COLO668 (cell line): ENCODE measurements around the gene FBLN1.
"Not testable (repeated sequence)": the region's sequence is repeated elsewhere in the genome, so short reads cannot be mapped to it uniquely, and the experiment has no call there.

ENCODE experiments used
- DNase-seq: peaks from one replicate; lab custom pipeline; 2025; ENCODE audit not compliant: unreplicated experiment; lab: John Stamatoyannopoulos, UW

Gene FBLN1, protein sequence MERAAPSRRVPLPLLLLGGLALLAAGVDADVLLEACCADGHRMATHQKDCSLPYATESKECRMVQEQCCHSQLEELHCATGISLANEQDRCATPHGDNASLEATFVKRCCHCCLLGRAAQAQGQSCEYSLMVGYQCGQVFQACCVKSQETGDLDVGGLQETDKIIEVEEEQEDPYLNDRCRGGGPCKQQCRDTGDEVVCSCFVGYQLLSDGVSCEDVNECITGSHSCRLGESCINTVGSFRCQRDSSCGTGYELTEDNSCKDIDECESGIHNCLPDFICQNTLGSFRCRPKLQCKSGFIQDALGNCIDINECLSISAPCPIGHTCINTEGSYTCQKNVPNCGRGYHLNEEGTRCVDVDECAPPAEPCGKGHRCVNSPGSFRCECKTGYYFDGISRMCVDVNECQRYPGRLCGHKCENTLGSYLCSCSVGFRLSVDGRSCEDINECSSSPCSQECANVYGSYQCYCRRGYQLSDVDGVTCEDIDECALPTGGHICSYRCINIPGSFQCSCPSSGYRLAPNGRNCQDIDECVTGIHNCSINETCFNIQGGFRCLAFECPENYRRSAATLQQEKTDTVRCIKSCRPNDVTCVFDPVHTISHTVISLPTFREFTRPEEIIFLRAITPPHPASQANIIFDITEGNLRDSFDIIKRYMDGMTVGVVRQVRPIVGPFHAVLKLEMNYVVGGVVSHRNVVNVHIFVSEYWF

GRCh38 chr22:45502215-45503049 is at the start of gene FBLN1:
TSS of gene FBLN1 (plus strand) at chr22:45502883. CDS start at chr22:45502986, 103 bp downstream.
- DNase-seq, result peak; percentile 20

DNA sequence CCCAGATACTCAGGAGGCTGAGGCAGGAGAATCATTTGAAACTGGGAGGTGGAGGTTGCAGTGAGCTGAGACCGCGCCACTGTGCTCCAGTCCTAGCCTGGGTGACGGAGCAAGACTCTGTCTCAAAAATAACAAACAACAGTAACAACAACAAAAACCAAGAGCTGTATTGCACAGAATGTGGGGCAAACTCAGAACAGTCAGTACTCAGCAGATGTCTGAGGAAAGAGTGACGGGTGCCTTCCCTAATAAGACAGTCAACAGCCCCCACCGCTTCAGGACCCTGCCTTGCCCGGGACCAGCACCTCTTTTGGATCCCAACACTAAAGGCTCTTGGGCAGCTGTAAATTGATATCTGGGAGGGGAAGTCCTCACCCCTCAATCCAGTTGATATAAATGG is 48.9 kb upstream of the FBLN1 start:
- DNase-seq, result no peak

DNA sequence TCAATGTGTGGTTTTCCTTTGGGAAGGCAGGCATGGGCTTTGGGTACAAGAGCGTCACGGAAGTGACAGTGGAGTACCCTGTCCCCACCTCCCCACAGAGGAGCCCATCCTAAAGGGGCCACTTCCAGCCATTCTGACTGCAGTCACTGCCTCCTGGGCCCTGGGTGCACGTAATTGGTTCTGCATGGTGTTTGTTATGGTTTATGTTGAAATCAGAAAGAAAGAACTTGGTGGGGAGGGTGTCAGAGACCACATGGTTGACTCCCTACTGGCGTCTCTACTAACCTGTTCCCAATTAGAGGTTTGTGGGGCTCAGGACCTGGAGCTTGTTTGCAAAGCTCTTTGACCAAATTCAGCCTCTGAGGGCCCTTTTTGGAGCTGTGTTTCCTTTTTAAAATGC is 48.4 kb upstream of the FBLN1 start:
- DNase-seq, result no peak

DNA sequence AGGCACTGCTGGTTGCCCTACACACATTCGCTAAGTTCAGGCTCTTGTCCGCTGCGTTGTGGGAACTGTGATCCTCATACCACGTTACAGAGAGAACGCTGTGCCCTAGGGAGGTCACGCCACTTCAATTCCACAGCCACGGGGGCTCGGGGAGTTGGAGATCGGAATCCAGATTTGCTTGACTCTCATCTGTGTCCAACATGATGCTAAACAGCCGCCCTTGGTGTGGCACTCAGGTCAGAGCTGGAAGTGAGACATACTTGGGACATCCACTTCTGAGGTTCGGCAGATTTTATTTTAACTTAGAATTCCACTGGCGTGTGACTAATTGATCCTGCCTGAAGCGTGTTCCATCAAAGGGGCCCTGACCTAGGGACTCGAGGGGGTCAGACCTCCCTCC is 47.5 kb upstream of the FBLN1 start:
- DNase-seq, result no peak

- no peak for DNase-seq
Measured at GRCh38 chr22:45455621-45456020, 47.1 kb upstream of the FBLN1 start.

DNA sequence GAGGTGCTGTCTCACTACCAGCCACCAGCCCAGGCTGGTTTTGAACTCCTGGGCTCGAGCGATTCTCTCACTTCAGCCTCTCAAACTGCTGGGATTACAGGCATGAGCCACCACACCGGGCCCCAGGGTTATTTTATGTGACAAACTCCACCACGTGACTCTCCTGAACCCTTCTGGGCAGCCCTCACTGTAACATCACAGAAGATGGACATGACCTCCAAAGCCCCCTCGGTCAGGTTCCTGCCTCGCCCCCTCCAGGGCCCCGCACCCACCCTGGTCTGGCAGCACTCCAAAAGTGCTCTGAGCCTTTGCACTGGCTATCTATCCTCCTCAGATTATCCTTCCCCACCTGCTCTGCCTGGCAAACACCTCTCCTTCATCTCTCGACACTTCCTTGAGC is 45.9 kb upstream of the FBLN1 start:
- no peak for DNase-seq

DNA sequence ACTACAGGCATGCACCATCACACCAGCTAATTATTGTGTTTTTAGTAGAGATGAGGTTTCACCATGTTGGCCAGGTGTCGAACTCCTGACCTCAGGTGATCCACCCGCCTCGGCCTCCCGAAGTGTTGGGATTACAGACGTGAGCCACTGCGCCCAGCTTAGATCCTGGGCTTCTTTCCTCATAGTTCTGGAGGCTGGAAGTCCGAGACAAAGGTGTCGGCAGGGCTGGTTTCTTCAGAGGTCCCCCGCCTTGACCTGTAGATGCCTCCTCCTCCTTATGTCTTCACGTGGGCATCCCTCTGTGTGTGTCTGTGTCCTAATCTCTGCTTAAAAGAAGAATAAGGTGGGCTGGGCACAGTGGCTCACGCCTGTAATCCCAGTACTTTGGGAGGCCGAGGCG is 44.2 kb upstream of the FBLN1 start:
- DNase-seq, result no peak

GRCh38 chr22:45459235-45459634 is 43.4 kb upstream of the FBLN1 start:
- no peak for DNase-seq

- no peak for DNase-seq
Measured at GRCh38 chr22:45460288-45461109, 42.2 kb upstream of the FBLN1 start.

DNA sequence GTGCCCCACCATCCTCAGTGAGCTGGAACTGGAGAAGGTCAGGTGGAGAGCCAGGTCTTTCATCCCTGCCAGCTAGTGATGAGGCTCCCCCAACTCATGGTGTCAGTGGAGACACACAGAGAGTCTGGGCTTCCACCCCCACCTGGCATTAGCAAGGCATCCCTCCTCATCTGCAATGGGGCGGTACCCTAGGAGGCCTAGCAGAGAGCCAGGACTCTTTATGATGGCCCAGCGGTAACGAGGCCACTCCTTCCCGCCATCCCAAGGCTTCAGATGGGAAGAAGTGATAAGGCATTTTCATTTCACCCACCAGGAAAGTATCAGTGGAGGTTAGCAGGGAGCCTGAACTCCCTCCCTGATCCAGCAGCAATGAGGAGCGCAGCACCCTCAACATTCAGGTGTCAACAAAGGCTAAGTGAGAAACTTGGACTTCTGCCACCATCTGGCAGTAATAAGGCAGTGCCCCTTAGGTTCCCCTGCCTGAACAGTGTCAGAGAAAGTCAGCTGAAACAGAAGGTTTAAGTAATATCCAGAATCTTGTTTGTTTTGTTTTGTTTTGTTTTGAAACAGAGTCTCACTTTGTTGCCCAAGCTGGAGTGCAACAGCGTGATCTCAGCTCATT is 40.5 kb upstream of the FBLN1 start:
- DNase-seq, result no peak

- not testable (repeated sequence) for DNase-seq
Measured at GRCh38 chr22:45463691-45464090, 39.0 kb upstream of the FBLN1 start.

DNA sequence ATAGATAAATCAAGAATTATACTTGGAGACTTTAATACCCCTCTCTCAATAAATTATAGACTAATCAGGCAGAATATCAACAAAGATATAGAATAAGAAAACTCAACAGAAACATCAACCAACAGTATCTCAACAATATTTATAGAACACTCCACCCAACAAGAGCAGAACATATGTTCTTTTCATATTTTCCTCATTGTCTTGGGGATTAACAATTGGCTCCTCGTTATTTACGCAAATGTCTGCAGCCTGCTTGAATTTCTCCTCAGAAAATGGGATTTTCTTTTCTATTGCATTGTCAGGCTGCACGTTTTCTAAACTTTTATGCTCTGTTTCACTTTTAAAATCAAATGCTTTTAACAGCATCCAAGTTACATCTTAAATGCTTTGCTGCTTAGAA is 37.0 kb upstream of the FBLN1 start:
- no peak for DNase-seq

DNA sequence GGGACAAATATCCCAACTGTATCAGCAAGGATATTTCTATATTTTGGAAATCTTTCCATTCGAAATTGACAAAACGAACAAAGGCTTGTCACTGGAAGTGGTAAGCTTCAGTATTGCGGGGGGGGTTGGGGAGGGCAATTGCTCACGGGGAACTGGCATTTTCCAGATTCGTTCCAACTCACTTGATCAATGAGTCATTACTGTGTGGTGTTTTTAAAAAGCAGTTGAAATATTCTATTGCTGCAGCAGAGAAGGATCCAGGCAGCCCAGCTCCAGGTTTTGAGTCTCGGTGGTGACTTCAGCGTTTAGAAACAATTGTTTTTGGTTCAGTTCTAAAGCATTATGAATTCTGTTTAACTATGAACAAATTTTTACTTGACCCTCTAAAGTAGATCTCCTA is 33.8 kb upstream of the FBLN1 start:
- DNase-seq, result no peak

- no peak for DNase-seq
Measured at GRCh38 chr22:45469281-45470073, 33.2 kb upstream of the FBLN1 start.

GRCh38 chr22:45470871-45471270 is 31.8 kb upstream of the FBLN1 start:
- DNase-seq, result no peak

DNA sequence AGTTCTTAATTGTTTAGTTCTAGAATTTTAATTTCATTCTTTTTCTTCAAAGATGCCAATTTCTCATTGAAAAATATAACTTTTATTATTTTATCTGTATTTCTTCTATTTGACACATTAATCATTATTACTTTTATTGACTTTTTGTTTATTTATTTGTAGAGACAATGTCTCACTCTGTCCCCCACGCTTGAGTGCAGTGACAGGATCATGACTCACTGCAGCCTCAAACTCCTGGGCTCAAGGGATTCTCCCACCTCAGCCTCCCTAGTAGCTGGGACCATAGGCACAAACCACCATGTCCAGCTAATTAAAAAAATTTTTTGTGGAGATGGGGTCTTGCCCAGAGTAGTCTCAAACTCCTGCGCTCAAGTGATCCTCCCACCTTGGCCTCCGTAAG is 30.3 kb upstream of the FBLN1 start:
- no peak for DNase-seq

- no peak for DNase-seq
Measured at GRCh38 chr22:45473626-45474237, 29.0 kb upstream of the FBLN1 start.

DNA sequence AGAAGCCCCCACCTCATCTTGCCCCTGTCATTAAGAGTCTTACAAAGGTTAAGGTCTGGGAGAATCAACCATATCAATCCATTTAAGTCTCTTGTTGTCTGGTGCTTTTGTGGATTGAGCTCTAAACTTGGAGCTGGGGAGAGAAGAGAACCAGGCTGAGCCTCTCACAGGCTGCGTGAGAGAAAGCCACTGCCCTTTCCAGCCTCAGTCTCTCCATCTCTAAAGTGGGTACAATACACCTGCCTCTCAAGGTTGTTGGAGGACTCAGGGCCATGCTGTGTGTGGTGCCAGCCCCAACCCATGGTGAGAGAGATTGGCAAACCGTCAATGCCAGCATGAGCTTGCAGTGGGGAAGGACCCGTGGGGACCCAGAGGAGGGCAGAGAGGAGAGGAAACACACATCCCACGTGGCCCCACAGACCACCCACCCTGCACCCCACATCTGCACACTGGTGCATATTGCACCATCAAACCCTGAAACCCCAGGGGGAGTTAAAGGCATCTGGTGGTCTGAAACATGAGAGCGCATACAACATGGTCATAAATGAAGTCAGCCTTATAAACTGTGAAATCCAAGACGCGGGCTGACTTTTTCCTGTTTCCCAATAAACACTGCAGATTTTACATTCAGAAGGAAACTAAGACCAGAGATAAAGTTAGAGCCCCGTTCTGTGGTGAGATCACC is 27.5 kb upstream of the FBLN1 start:
- DNase-seq, result no peak
